ENCODE data around the gene MLANA. TPM values are rescaled to one million over a fixed set of nuclear protein-coding genes. Genes with fewer than 3 reads are reported as not detected.

The MLANA gene
- total RNA-seq, 3 donors from 2014 or later (not counting 1 experiment from before 2014, with no cell fraction given): not detected

DNA sequence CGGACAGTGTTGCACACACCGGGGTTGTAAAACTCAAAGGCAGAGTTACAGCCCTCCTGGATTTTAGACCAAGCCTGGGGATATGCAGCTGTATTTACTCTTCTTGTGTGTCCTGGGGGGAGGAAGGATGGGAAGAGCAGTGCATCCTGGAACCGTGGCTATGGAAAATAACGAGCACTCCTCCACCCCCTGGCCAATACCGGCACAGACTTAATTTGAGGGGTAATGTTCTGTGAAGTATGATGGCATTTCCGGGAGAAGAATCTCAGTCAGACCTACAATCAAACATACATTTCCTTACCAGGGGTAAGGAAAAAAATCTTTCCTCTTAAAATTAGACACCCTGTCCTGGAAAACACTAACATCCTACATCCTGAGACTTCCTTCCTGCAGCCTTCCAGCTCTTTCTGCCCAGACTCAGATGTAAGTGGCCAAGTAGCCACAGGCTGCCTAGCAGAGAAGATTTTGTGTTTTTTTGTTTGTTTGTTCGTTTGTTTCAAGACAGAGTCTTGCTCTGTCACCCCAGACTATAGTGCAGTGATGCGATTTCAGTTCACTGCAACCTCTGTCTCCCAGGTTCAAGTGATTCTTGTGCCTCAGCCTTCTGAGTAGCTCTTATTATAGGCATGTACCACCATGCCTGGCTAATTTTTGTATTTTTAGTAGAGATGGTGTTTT is 46.8 kb upstream of the MLANA start:
- no peaks in the 10 kb centered on the region for H3K36me3 Mint-ChIP-seq
- ATAC-seq (peak in 1 of 3 donors; percentile 27), DNase-seq (peak in 1 of 2 donors; percentile 31)
- Histone ChIP-seq H3K27ac (ENCODE audit: low read length) (peak overlapping the region; percentile 54), H3K27me3 (ENCODE audit: control insufficient read depth, insufficient read depth, low read length) (no peaks in the 10 kb centered on the region), H3K4me3 (ENCODE audit: low read length) (no peak overlapping the region), H3K9me3 (ENCODE audit: control insufficient read depth, insufficient read depth, low read length) (peaks cover 5% of the 10 kb centered on the region), H3K4me1 (ENCODE audit: control insufficient read depth, insufficient read depth, low read length) (peaks cover 73% of the 10 kb centered on the region), H3K36me3 (ENCODE audit: control insufficient read depth, insufficient read depth, low read length) (no peaks in the 10 kb centered on the region)
- H3K4me3 Mint-ChIP-seq: peak overlapping the region; percentile 79
- intact Hi-C loops (cut with micrococcal nuclease): loop anchor here (5.0 to 10.0 kb wide), 6 partner anchors 33 to 913 kb away; partner anchors contain the start of genes KDM4C, RIC1 and UHRF2
- H3K27ac Mint-ChIP-seq: peak overlapping the region; percentile 91
- H3K27me3 Mint-ChIP-seq (ENCODE audit: low read depth in 2 of 2): no peaks in the 10 kb centered on the region
- peaks cover 78 to 85% of the 10 kb centered on the region in 2 donors for H3K4me1 Mint-ChIP-seq
- TF ChIP-seq, protein P1, sequence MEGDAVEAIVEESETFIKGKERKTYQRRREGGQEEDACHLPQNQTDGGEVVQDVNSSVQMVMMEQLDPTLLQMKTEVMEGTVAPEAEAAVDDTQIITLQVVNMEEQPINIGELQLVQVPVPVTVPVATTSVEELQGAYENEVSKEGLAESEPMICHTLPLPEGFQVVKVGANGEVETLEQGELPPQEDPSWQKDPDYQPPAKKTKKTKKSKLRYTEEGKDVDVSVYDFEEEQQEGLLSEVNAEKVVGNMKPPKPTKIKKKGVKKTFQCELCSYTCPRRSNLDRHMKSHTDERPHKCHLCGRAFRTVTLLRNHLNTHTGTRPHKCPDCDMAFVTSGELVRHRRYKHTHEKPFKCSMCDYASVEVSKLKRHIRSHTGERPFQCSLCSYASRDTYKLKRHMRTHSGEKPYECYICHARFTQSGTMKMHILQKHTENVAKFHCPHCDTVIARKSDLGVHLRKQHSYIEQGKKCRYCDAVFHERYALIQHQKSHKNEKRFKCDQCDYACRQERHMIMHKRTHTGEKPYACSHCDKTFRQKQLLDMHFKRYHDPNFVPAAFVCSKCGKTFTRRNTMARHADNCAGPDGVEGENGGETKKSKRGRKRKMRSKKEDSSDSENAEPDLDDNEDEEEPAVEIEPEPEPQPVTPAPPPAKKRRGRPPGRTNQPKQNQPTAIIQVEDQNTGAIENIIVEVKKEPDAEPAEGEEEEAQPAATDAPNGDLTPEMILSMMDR (IDR thresholded peaks at IDR 0.05): no peak
- 26% methylated on average over 3 of the region's 8 CpGs for WGBS (ENCODE audit: insufficient coverage)
- no peaks in the 10 kb centered on the region for H3K9me3 Mint-ChIP-seq

DNA sequence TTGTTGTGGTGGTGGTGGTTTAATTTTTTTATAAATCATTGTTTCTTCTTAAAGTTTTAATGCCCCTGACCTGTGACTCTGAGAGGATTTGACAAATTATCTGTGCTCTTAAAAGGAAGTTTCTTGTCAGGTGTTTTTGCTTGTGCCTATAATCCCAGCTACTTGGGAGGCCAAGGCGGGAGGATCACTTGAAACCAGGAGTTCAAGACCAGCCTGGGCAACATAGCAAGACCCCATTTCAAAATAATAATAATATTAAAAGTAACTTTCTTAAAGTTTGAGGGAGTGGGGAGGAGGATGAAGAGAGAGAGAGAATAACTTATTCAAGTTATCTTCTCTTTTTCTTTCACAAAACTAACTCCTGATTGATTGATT is 45.5 kb upstream of the MLANA start:
- peak overlapping the region; percentile 91 for H3K27ac Mint-ChIP-seq
- TF ChIP-seq, protein P1 (IDR thresholded peaks at IDR 0.05): no peak
- intact Hi-C loops (cut with micrococcal nuclease): loop anchor here (10.0 kb wide), 1 partner anchor 570 kb away; the partner anchor contains the start of gene UHRF2
- Histone ChIP-seq H3K4me3 (ENCODE audit: low read length) (no peak overlapping the region), H3K4me1 (ENCODE audit: control insufficient read depth, insufficient read depth, low read length) (peaks cover 77% of the 10 kb centered on the region), H3K9me3 (ENCODE audit: control insufficient read depth, insufficient read depth, low read length) (peaks cover 5% of the 10 kb centered on the region), H3K36me3 (ENCODE audit: control insufficient read depth, insufficient read depth, low read length) (no peaks in the 10 kb centered on the region), H3K27ac (ENCODE audit: low read length) (peak overlapping the region; percentile 54), H3K27me3 (ENCODE audit: control insufficient read depth, insufficient read depth, low read length) (no peaks in the 10 kb centered on the region)
- H3K27me3 Mint-ChIP-seq (ENCODE audit: low read depth in 2 of 2): no peaks in the 10 kb centered on the region
- no peak for ATAC-seq
- H3K4me3 Mint-ChIP-seq: peak overlapping the region; percentile 79
- 50% methylated on average over 1 of the region's 1 CpG for WGBS (ENCODE audit: insufficient coverage)
- no peak for DNase-seq
- H3K4me1 Mint-ChIP-seq: peaks cover 88 to 90% of the 10 kb centered on the region in 2 donors
- H3K36me3 Mint-ChIP-seq: no peaks in the 10 kb centered on the region
- H3K9me3 Mint-ChIP-seq: no peaks in the 10 kb centered on the region

DNA sequence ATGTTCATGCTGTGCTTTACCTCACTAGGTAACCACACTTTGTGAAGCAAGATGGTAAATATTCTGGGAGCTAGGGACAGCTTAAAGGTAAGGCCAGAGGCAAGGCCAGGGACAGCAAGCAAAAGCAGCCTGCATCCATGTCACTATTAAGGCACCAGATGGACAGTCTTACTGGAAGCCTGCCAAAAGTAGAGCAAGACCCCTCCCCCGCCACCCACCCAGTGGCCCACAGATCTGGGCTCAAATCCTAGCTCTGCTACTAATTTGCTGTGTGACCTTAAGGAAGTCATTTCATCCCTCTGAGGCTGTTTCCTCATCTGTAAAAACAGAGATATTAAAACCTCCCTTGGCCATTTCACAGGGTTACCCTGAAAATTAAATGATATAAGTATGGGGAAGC is 44.6 kb upstream of the MLANA start:
- H3K27ac Mint-ChIP-seq: peak overlapping the region; percentile 91
- TF ChIP-seq, protein P1 (IDR thresholded peaks at IDR 0.05): no peak
- peaks cover 91 to 93% of the 10 kb centered on the region in 2 donors for H3K4me1 Mint-ChIP-seq
- H3K4me3 ChIP-seq (ENCODE audit: low read length): no peak overlapping the region
- intact Hi-C loops (cut with micrococcal nuclease): loop anchor here (10.0 kb wide), 1 partner anchor 569 kb away; the partner anchor contains the start of gene UHRF2
- H3K27ac ChIP-seq (ENCODE audit: low read length): peak overlapping the region; percentile 54
- no peak for ATAC-seq
- H3K36me3 ChIP-seq (ENCODE audit: control insufficient read depth, insufficient read depth, low read length): no peaks in the 10 kb centered on the region
- no peak for DNase-seq
- peaks cover 81% of the 10 kb centered on the region for H3K4me1 ChIP-seq (ENCODE audit: control insufficient read depth, insufficient read depth, low read length)
- H3K27me3 ChIP-seq (ENCODE audit: control insufficient read depth, insufficient read depth, low read length): no peaks in the 10 kb centered on the region
- H3K9me3 ChIP-seq (ENCODE audit: control insufficient read depth, insufficient read depth, low read length): peaks cover 5% of the 10 kb centered on the region
- WGBS (ENCODE audit: insufficient coverage): 100% methylated on average over 1 of the region's 1 CpG
- H3K27me3 Mint-ChIP-seq (ENCODE audit: low read depth in 2 of 2): no peaks in the 10 kb centered on the region
- peak overlapping the region; percentile 4 for H3K4me3 Mint-ChIP-seq
- H3K9me3 Mint-ChIP-seq: no peaks in the 10 kb centered on the region
- no peaks in the 10 kb centered on the region for H3K36me3 Mint-ChIP-seq
